KBM-7 (cell line): Measurements from ENCODE around the gene FMN2.

Experiments
- DNase-seq: peaks from one replicate; pipeline ENCODE4 v3.0.0-alpha.2; 2015
- in situ Hi-C: fragments of 300-500 bp; cut with MboI; formaldehyde crosslinking; loops from 2 replicates; pipeline ENCODE4 v1.14.3; 2020; ENCODE audit warnings: low sequenced_read_pairs, low pct_unique_long_range_greater_than_20kb, mixed read lengths

Gene FMN2

DNA sequence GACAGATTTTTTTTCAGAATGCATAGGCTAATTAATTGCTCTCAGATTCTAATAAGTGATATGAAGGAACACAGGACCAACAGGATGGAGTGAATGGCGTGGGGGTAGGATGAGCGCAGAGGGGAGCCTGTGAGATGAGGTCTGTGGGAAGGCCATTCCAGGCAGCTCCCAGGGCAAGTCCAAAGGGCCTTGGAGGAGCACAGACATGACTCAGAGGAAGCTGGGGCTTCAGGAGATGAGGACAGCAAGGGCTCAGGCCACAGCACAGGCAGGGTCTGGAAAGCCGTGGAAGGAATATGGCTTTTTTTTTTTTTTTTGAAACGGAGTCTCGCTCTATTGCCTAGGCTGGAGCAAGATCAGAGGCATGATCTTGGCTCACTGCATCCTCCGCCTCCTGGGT, 35.1 kb downstream of the FMN2 start:
- in situ Hi-C loops: no loop called here
- DNase-seq: no peak

DNA sequence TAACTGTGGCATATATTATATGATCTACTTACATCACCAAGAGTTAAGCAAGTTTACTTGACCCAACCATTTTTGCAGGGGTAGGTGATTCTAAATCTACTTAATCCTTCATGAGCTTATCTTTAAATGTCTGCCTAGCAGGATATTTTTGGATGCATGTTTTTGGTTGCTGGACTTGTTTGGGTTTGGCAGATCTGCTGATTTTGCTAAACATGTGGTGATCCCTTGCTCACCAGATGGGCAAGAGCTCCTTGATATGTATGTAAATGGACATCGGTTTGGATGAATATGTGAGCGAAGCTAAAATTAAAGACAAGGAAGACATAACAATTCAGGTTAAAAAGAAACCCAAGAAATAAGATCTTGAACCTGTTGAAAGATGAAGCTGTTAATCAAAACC, 36.7 kb downstream of the FMN2 start:
- no peak for DNase-seq
- in situ Hi-C loops: no loop called here

GRCh38 chr1:240134113-240134512, 42.4 kb downstream of the FMN2 start:
- DNase-seq: no peak
- in situ Hi-C loops: no loop called here

GRCh38 chr1:240134596-240134995, 42.9 kb downstream of the FMN2 start:
- in situ Hi-C loops: no loop called here
- no peak for DNase-seq

- no peak for DNase-seq
- in situ Hi-C loops: no loop called here
Observed at GRCh38 chr1:240136402-240136801, 44.7 kb downstream of the FMN2 start.

DNA sequence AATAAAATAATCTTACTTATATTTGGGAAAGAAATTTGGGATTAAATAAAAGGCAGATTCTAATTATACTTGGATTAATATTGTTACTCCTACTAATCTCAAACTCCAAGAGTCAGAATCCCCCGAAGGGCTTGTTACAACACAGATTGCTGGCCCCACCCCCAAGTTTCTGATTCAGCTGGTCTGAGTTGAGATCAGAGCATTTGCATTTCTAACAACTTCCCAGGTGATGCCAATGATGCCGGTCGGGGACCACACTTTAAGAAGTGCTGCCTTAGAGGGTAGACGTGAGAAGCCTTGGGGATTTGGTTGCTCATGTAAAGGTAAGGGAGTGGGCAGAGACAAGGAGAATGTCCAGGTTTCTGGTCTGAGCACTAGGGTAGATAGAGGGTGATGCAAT, 47.2 kb downstream of the FMN2 start:
- in situ Hi-C loops: no loop called here
- no peak for DNase-seq

- in situ Hi-C loops: no loop called here
- DNase-seq: no peak
Observed at GRCh38 chr1:240139511-240139910, 47.8 kb downstream of the FMN2 start.

DNA sequence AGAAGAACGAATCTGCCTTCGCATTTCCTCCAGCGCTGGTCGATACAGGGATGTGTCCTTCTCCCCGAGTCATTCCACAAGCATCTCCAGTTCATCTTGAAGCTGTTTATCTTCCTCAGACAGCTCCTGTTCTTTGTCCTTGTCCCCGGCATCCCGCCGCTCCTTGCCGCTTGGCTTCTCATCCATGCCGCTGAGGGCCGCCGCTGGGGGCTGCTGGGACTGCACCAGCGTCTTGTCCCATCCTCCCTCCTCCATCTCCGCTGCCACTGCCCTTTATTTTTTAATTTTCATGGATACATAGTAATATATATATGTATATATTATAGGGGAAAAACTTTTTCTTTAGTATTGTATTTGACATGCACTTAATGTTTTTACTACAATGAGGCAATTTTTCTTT, 53.4 kb downstream of the FMN2 start:
- in situ Hi-C loops: no loop called here
- DNase-seq: no peak

- no peak for DNase-seq
- in situ Hi-C loops: no loop called here
Observed at GRCh38 chr1:240148333-240148732, 56.6 kb downstream of the FMN2 start.

DNA sequence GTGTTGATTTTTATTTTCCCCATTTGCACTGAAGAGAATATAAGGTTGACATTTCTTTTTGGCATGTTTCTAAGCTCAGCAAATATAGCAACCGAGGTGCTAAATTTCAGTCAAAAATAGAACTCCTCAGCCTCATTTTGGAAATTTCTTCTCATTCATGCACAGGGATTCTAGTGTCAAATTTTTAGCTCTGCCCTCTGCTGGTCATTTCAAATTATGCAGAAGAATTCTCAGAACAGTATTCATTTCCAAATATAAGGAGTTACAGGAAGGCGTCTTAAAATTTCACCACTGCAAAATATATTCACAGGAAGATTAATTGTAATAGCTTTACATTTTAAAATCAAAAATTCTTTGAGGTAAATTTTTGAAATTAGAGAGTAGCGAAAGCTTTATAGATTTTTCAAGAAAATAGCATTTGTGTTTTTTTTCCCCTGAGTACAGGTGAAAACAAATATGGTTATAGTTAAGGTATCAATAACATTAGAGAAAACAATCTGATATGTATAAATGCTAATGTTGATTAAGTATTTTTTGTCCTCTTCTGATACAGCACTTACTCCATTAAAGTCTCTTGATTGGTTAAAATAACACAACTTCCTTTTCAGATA, 57.9 kb downstream of the FMN2 start:
- in situ Hi-C loops: no loop called here
- peak; percentile 52 for DNase-seq

- peak; percentile 71 for DNase-seq
- in situ Hi-C loops: no loop called here
Observed at GRCh38 chr1:240151136-240151735, 59.6 kb downstream of the FMN2 start.

DNA sequence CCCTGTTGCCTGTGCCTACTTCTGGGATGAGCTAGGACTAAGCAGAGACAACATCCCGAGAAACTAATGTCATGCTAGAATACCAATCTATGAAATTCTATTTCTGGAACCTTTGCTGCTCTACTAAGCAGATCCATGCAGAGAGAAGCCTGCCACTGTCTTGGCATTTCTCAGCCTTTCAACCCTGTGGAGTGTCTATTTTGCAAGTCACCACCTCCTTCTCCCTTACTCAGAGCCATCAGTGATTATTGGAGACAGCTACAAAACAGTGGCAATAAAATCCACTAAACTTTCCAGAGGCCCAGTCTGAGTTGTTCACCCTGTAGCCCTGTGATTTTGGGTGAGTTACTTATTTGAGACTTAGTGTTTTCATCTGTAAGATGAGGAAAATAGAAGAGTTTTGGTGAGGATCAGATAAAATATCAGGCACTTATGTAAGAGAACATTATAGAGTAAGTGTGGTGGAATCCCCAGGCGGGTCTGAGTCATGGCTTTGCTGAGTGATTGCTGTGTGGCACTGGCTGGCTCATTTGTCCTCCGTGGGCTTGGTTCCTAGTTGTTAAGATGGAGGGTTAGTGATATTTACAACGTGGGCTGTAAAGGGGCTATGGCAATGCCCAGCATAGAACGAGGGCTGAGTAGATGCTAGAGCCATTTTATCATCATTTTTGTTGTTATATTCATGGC, 61.1 kb downstream of the FMN2 start:
- in situ Hi-C loops: no loop called here
- no peak for DNase-seq

- in situ Hi-C loops: no loop called here
- DNase-seq: no peak
Observed at GRCh38 chr1:240155605-240156004, 63.9 kb downstream of the FMN2 start.

- no peak for DNase-seq
- in situ Hi-C loops: no loop called here
Observed at GRCh38 chr1:240164742-240165141, 73.1 kb downstream of the FMN2 start.

GRCh38 chr1:240169188-240169587, 77.5 kb downstream of the FMN2 start:
- DNase-seq: peak; percentile 16
- in situ Hi-C loops: no loop called here

DNA sequence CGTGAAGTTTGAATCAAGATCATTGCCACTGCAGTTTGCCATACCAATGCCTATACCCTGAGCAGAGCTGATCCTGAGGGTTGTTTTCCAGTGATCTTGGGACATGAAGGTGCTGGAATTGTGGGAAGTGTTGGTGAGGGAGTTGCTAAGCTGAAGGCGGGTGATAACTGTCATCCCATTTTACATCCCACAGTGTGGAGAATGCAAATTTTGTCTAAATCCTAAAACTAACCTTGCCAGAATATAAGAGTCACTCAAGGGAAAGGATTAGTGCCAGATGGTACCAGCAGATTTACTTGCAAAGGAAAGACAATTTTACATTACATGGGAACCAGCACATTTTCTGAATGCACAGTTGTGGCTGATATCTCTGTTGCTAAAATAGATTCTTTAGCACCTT, 78.6 kb downstream of the FMN2 start:
- DNase-seq: no peak

GRCh38 chr1:240170806-240171205, 79.1 kb downstream of the FMN2 start:
- no peak for DNase-seq
- in situ Hi-C loops: no loop called here

More for the DNA sequence above, 78.6 kb downstream of the FMN2 start:
- in situ Hi-C loops: no loop called here

DNA sequence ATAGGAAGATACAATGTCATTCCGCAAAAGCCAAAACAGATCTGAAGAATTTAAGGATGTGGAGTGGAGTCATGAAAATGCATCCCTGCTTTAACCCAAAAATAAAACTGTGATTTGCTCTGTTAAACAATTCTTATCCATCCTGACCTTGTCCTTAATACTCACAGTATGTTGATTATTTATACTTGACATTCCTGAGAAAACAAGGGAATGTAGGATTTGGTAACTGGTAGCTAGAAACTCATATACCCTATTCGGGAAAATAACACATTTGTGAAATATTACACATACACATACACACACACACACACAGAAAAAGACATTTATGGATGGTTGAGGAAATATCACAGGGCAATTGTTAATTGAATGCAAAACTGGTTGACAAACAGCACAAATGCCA, 80.2 kb downstream of the FMN2 start:
- in situ Hi-C loops: no loop called here
- no peak for DNase-seq

GRCh38 chr1:240173836-240174235, 82.2 kb downstream of the FMN2 start:
- DNase-seq: no peak
- in situ Hi-C loops: no loop called here

- in situ Hi-C loops: no loop called here
- no peak for DNase-seq
Observed at GRCh38 chr1:240174734-240175133, 83.1 kb downstream of the FMN2 start.

DNA sequence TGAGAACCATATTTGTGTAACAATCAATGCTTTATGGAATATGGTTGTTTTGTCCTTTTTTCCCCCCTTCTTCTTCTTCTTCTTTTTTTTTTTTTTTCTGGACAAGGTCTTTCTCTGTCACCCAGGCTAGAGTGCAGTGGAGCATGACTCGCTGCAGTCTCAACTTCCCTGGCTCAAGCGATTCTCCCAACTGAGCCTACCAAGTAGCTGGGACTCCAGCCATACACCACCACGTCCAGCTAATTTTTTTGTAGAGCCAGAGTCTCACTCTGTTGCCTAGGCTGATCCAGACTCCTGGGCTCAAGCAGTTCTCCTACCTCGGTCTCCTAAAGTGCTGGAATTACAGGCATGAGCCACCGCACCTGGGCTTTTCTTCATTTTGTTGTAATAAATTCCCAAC, 86.7 kb downstream of the FMN2 start:
- in situ Hi-C loops: no loop called here
- DNase-seq: no peak
